Uterus (tissue), 4 donors: ENCODE data around the gene NR2C2. TPM values are rescaled to one million over a fixed set of nuclear protein-coding genes. Genes with fewer than 3 reads are reported as not detected.

Experiments
- DNase-seq, 2 donors: peaks; one replicate each; pipeline ENCODE4 v3.0.0-alpha.2; 2019 to 2020
- H3K27ac ChIP-seq, 2 donors: fragments of 200-600 bp; sonication (generic); 1 replicate in 1 of 2; 2 replicates in 1 of 2; pipeline ENCODE4 v1.5.1; 2016 to 2018
- H3K27me3 ChIP-seq, 2 donors: fragments of 200-600 bp; sonication (generic); one replicate each; pipeline ENCODE4 v1.5.1; 2018 to 2019; ENCODE audit warnings: control low read depth in 1 of 2
- H3K36me3 ChIP-seq, 2 donors: fragments of 200-600 bp; sonication (generic); one replicate each; pipeline ENCODE4 v1.5.1; 2019; ENCODE audit warnings: control low read depth in 1 of 2
- H3K4me1 ChIP-seq, 2 donors: fragments of 200-600 bp; sonication (generic); one replicate each; pipeline ENCODE4 v1.5.1; 2018 to 2019; ENCODE audit warnings: control low read depth in 1 of 2
- H3K4me3 ChIP-seq, 2 donors: fragments of 200-600 bp; sonication (generic); 1 replicate in 1 of 2; 2 replicates in 1 of 2; pipeline ENCODE4 v1.5.1; 2018 to 2019; ENCODE audit warnings: mild to moderate bottlenecking in 1 of 2
- H3K9me3 ChIP-seq, 2 donors: fragments of 200-600 bp; sonication (generic); one replicate each; pipeline ENCODE4 v1.5.1; 2019; ENCODE audit warnings: control low read depth in 1 of 2
- CTCF ChIP-seq, 4 experiments: fragments of 200-600 bp in 2 of 4; fragments of 450-650 bp in 2 of 4; sonication (generic) in 2 of 4; IDR thresholded peaks; one replicate each; pipeline ENCODE4 v1.5.1; 2016 to 2019; ENCODE audit warnings: antibody characterized with exemption in 4 of 4, mild to moderate bottlenecking in 2 of 4, moderate library complexity in 1 of 4
- POLR2A ChIP-seq, 2 donors: fragments of 450-650 bp; IDR thresholded peaks; one replicate each; pipeline ENCODE4 v1.6.1; 2016; ENCODE audit warnings: antibody characterized with exemption in 2 of 2, mild to moderate bottlenecking in 1 of 2, moderate library complexity in 1 of 2
- intact Hi-C: fragments of 100-400 bp; cut with DNase I; formaldehyde crosslinking; loops from one replicate; pipeline ENCODE4 v1.15.1; 2023; ENCODE audit warnings: low total_unique reads
- total RNA-seq, 4 donors: library from RNA; depleted of rRNA in 3 of 4; stranded (reverse); fragments of >200 nt in 3 of 4; gene quantifications; one replicate each; pipeline versions ENCODE4 v1.1.0 to v1.2.4, GENCODE V29; 2014 to 2023
- donor health status: DM: yes; HTN: yes; CAD: no.

The NR2C2 gene
- total RNA-seq, 4 donors from 2014 or later: 29.7 to 78.3 (median 61.0) TPM

DNA sequence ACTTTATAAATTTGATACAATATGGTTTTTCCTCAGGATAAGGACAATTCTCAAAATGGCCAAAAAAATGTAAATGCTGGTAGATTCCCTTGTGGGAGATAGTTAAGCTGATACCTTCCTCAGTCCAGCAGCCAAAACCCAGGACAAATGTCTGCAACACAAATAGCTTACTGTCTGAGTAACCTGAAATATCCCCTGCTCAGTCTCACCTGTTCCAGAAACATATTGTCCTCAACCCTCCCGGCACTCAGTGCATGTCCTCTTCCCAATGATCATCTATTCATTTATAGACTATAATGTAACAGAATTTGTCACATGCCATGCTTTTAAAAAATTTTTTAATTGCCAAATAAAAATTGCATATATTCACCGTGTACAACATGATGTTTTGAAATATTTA lies 139.3 kb downstream of the NR2C2 start:
- no peaks in the 10 kb centered on the region for H3K36me3 ChIP-seq
- intact Hi-C loops: no loop called here

GRCh38 chr3:15089201-15089600 lies 141.8 kb downstream of the NR2C2 start:
- H3K4me3 ChIP-seq: no peak overlapping the region
- no peaks in the 10 kb centered on the region for H3K27me3 ChIP-seq
- H3K9me3 ChIP-seq: no peaks in the 10 kb centered on the region
- H3K36me3 ChIP-seq: no peaks in the 10 kb centered on the region
- intact Hi-C loops: no loop called here
- H3K27ac ChIP-seq: no peak overlapping the region
- TF ChIP-seq CTCF (IDR thresholded peaks at IDR 0.05) (no peak), POLR2A (IDR thresholded peaks at IDR 0.05) (no peak)
- DNase-seq: no peak
- no peaks in the 10 kb centered on the region for H3K4me1 ChIP-seq

More for the DNA sequence above, 139.3 kb downstream of the NR2C2 start:
- H3K27me3 ChIP-seq: no peaks in the 10 kb centered on the region
- no peak for DNase-seq
- H3K27ac ChIP-seq: no peak overlapping the region
- no peaks in the 10 kb centered on the region for H3K4me1 ChIP-seq
- no peak overlapping the region for H3K4me3 ChIP-seq
- H3K9me3 ChIP-seq: no peaks in the 10 kb centered on the region
- TF ChIP-seq POLR2A (IDR thresholded peaks at IDR 0.05) (no peak), CTCF (IDR thresholded peaks at IDR 0.05) (no peak)

DNA sequence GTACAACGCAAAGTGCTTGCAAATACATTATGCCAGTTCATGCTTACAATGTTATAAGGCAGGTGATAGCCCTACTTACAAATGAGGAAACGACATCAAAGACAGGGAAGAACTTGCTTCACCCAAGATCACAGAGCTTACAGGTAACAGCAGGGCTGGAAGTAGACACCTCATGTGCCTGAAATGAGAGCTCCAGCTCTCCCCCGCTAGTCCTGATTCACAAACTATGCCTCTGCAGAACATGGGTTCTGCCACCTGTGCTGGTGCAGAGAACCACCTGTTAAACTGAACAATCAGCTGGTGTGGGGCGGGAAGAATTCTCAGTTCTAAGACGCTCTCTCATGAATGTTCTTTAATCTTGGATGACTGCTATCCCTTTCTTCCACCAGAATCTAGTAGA lies 144.2 kb downstream of the NR2C2 start:
- Histone ChIP-seq H3K4me3 (no peak overlapping the region), H3K4me1 (no peaks in the 10 kb centered on the region), H3K36me3 (no peaks in the 10 kb centered on the region), H3K27ac (no peak overlapping the region), H3K9me3 (no peaks in the 10 kb centered on the region), H3K27me3 (no peaks in the 10 kb centered on the region)
- intact Hi-C loops: no loop called here
- DNase-seq: no peak
- TF ChIP-seq POLR2A (IDR thresholded peaks at IDR 0.05): no peak
- no peak for TF ChIP-seq CTCF (IDR thresholded peaks at IDR 0.05)

GRCh38 chr3:15092686-15093085 lies 145.3 kb downstream of the NR2C2 start:
- intact Hi-C loops: no loop called here
- no peaks in the 10 kb centered on the region for H3K36me3 ChIP-seq
- DNase-seq: no peak
- H3K4me3 ChIP-seq: no peak overlapping the region
- H3K9me3 ChIP-seq: no peaks in the 10 kb centered on the region
- TF ChIP-seq CTCF (IDR thresholded peaks at IDR 0.05) (no peak), POLR2A (IDR thresholded peaks at IDR 0.05) (no peak)
- H3K4me1 ChIP-seq: no peaks in the 10 kb centered on the region
- H3K27me3 ChIP-seq: no peaks in the 10 kb centered on the region
- no peak overlapping the region for H3K27ac ChIP-seq

DNA sequence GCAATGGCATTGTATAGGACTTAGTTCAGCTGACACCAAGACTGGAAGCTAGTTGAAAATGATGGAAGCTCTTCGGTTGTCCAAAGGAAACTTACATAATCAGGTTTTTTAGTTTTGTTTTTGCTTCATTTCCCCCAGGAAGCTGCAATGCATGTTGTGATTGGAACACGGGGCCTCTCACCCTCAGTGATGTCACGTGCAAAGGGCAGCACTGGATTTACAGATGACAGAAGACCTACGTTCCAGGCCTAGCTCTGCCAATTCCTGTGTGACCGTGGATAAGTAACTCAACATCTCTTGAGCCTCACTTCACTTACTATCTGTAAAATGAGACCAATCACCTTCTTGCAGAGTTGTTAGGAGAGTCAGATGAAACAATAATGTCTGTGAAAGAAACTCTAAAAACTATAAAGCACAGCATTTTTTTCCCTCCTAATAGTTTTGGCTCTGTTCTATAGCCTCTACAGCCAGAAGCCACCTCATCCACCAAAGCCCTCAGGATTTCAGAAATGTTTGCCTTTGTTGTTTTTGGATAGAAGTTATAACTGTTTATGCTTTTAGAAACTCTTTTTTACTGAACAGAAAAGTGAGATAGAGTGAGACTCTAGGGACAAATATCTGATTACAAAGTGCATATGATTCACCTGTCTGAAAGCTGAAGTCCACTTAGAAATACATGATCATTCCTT lies 146.9 kb downstream of the NR2C2 start:
- H3K36me3 ChIP-seq: no peaks in the 10 kb centered on the region
- H3K4me1 ChIP-seq: no peaks in the 10 kb centered on the region
- no peak overlapping the region for H3K4me3 ChIP-seq
- TF ChIP-seq POLR2A (IDR thresholded peaks at IDR 0.05) (no peak), CTCF (IDR thresholded peaks at IDR 0.05) (no peak)
- DNase-seq: no peak
- H3K9me3 ChIP-seq: no peaks in the 10 kb centered on the region
- no peak overlapping the region for H3K27ac ChIP-seq
- no peaks in the 10 kb centered on the region for H3K27me3 ChIP-seq
- intact Hi-C loops: no loop called here
